SIG-M5 treated with dmso at 0.1 percent for 504 hours (cell line): Measurements from ENCODE around the gene VCP.
A peak's percentile ranks its signal among the peaks of the same experiment; 100 is the strongest.

Source experiments
- DNase-seq: peaks from one replicate; lab custom pipeline; 2025; ENCODE audit not compliant: unreplicated experiment; lab: John Stamatoyannopoulos, UW

The VCP gene

GRCh38 chr9:35072461-35073278 lies at the start of gene VCP:
Gene VCP (minus strand): TSS chr9:35072625. CDS start chr9:35072353, 272 bp downstream.
- peak; percentile 97 for DNase-seq

GRCh38 chr9:35116898-35117551 lies 44.6 kb upstream of the VCP start:
- peak; percentile 92 for DNase-seq

GRCh38 chr9:35116539-35116897 lies 44.1 kb upstream of the VCP start:
- no peak for DNase-seq

GRCh38 chr9:35115680-35116538 lies 43.5 kb upstream of the VCP start, which contains the start of gene ATOSB:
Gene ATOSB (minus strand): TSS chr9:35115862. CDS start chr9:35108274, 7,588 bp downstream.
- DNase-seq, result peak; percentile 96

GRCh38 chr9:35114840-35115628 lies 42.6 kb upstream of the VCP start:
- peak; percentile 75 for DNase-seq

GRCh38 chr9:35114113-35114839 lies 41.9 kb upstream of the VCP start:
- peak; percentile 93 for DNase-seq

- peak; percentile 3 for DNase-seq
These were observed 40.0 kb upstream of the VCP start for GRCh38 chr9:35112257-35113020.

GRCh38 chr9:35111001-35111933 lies 38.8 kb upstream of the VCP start:
- DNase-seq, result peak; percentile 95

- DNase-seq, result no peak
These were observed 37.9 kb upstream of the VCP start for GRCh38 chr9:35110327-35110761.

GRCh38 chr9:35108946-35109575 lies 36.6 kb upstream of the VCP start:
- DNase-seq, result no peak

- DNase-seq, result no peak
These were observed 36.0 kb upstream of the VCP start for GRCh38 chr9:35108461-35108860.

GRCh38 chr9:35107297-35108290 lies 35.2 kb upstream of the VCP start:
- no peak for DNase-seq

- no peak for DNase-seq
These were observed 33.9 kb upstream of the VCP start for GRCh38 chr9:35106343-35106730.

- DNase-seq, result no peak
These were observed 33.3 kb upstream of the VCP start for GRCh38 chr9:35105571-35106342.

- no peak for DNase-seq
These were observed 32.7 kb upstream of the VCP start for GRCh38 chr9:35105126-35105525.

- DNase-seq, result no peak
These were observed 32.2 kb upstream of the VCP start for GRCh38 chr9:35104586-35104985.
